Breast epithelium (tissue), 3 donors: Measurements from ENCODE around the gene AFMID.

Experiments
- CTCF ChIP-seq, 3 donors: fragments of 450-650 bp; IDR thresholded peaks; one replicate each; pipeline ENCODE4 v1.5.1; 2016 to 2017; ENCODE audit warnings: antibody characterized with exemption in 3 of 3, mild to moderate bottlenecking in 3 of 3, moderate library complexity in 3 of 3
- POLR2A ChIP-seq: fragments of 450-650 bp; IDR thresholded peaks from one replicate; pipeline ENCODE4 v1.6.1; 2016; ENCODE audit warnings: antibody characterized with exemption, mild to moderate bottlenecking, moderate library complexity
- POLR2AphosphoS5 ChIP-seq, 3 donors: sonication (generic); formaldehyde crosslinking; IDR thresholded peaks; one replicate each; pipeline ENCODE4 v1.6.1; 2017; ENCODE audit warnings: antibody characterized with exemption in 3 of 3

- TF ChIP-seq CTCF (IDR thresholded peaks at IDR 0.05) (no peak), POLR2AphosphoS5 (IDR thresholded peaks at IDR 0.05) (no peak), POLR2A (no peak)
Observed at GRCh38 chr17:78236362-78237127, 49.4 kb downstream of the AFMID start.
